Epithelial cell of esophagus (primary cell): ENCODE measurements around the gene COL24A1.

ENCODE experiments used
- DNase-seq: peaks from one replicate; pipeline ENCODE4 v3.0.0; 2010; ENCODE audit warnings: low read depth
- H3K4me3 ChIP-seq: 2 replicates; pipeline ENCODE4 v1.5.1; 2011; ENCODE audit warnings: mild to moderate bottlenecking, low read length, control low read depth
- TF ChIP-seq, protein P1 (sequence below): IDR thresholded peaks from 2 replicates; pipeline ENCODE4 v1.5.1; 2011; ENCODE audit warnings: low read depth, mild to moderate bottlenecking, low read length, control low read depth, inconsistent platforms; ENCODE audit not compliant: insufficient read depth; ENCODE audit errors: missing control alignments

COL24A1 gene

DNA sequence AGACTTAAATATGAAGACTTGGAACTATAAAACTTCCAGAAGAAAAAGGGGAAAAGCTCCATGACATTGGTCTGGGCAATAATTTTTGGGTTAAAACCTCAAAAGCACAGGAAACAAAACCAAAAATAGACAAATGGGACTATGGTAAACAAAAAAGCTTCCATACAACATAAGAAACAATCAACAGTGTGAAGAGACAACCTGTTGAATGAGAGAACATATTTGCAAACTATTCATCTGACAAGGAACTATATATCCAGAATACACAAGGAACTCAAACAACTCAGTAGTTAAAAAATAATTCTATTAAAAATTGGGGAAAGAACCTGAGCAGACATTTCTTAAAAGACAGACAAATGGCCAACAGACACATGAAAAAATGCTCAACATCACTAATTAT, 255.7 kb downstream of the COL24A1 start:
- H3K4me3 ChIP-seq = no peak overlapping the region
- DNase-seq = no peak
- TF ChIP-seq, protein P1, sequence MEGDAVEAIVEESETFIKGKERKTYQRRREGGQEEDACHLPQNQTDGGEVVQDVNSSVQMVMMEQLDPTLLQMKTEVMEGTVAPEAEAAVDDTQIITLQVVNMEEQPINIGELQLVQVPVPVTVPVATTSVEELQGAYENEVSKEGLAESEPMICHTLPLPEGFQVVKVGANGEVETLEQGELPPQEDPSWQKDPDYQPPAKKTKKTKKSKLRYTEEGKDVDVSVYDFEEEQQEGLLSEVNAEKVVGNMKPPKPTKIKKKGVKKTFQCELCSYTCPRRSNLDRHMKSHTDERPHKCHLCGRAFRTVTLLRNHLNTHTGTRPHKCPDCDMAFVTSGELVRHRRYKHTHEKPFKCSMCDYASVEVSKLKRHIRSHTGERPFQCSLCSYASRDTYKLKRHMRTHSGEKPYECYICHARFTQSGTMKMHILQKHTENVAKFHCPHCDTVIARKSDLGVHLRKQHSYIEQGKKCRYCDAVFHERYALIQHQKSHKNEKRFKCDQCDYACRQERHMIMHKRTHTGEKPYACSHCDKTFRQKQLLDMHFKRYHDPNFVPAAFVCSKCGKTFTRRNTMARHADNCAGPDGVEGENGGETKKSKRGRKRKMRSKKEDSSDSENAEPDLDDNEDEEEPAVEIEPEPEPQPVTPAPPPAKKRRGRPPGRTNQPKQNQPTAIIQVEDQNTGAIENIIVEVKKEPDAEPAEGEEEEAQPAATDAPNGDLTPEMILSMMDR = no peak

DNA sequence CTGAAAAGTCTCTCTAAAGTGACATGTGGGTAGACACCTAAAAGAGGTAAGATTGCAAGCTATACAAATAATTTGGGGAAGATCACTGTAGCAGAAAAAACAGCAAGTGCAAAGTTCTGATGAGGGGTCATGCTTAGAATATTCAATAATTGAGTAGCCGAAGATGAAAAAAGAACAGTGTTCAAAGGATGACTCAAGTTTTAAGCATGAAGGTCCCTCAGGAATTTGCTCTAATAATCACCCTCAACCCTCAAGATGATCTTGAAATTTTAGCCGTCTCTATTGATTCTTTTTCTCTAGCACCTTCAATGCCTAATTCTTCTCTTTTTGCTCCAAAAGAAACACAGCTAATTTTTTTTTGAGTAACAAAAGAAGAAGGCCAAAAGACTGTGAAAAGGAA, 257.7 kb downstream of the COL24A1 start:
- H3K4me3 ChIP-seq = no peak overlapping the region
- TF ChIP-seq, protein P1 = no peak
- DNase-seq = no peak

DNA sequence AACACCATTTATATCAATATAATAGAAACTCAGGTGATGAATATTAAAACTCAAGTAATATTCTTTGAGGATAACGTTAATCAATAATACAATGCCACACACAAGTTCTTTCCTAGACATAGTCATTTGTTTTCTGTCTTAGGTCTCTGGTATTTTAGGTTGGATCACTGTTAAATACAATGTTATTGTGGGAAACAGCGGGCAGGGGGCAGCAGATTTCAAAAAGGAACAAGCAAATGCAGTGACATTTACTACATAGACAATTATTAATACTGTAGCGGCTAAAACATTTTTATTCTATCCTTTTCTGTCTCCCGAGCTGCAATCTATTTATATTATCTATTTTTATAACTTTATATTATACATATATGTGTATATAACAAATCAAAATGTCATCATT, 261.9 kb downstream of the COL24A1 start:
- TF ChIP-seq, protein P1 = peak; percentile 49
- peak; percentile 34 for DNase-seq
- no peak overlapping the region for H3K4me3 ChIP-seq

DNA sequence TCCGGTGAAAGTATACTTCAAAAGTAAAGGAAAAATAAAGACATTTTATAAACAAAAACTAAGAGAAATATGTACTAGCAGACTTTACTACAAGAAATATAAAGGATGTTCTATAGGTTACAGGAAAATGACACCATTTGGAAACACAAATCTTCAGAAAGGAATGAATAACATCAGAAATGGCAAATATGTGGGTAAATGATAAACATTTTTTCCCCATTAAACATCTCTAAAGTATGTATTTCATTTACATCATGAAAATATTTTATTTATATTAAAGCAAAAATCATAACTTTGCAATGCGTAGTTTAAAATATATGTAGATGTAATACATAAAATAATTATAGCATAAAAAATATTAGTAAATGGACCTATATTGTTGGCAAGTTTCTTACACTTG, 264.2 kb downstream of the COL24A1 start:
- TF ChIP-seq, protein P1 = no peak
- H3K4me3 ChIP-seq = no peak overlapping the region
- DNase-seq = no peak

DNA sequence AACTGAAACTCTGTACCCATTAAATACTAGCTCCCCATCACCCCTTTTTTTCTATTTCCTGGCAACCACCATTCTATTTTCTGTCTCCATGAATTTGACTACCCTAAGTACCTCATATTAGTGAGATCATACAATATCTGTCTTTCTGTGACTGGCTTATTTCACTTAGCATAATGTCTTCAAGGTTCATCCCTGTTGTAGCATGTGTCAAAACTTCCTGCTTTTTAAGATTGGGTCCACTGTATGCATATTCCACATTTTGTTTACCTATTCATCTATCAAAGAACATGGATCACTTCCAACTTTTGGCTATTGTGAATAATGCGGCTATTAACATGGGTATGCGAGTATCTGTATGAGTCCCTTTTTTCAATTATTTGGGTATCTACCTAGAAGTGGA, 266.7 kb downstream of the COL24A1 start:
- no peak for DNase-seq
- no peak overlapping the region for H3K4me3 ChIP-seq
- TF ChIP-seq, protein P1 = no peak

DNA sequence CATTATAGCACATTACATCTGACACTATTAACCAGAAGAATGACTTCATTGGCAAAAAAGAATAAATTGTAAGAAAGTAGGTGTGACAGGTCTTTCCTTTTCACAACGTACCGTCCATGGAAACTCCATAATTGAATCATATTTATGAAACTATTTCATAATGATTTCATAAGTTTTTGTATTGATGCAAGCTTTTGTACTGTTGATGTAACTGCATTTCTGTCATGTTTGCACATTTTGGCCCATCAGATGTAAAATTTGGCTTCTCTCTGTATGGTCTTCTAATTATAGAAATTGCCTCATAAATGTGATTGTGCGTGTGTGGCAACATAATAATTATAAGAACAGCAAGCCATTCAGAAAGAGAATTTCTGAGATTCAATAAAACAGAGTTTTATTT, 267.7 kb downstream of the COL24A1 start:
- TF ChIP-seq, protein P1 = no peak
- DNase-seq = peak; percentile 3
- no peak overlapping the region for H3K4me3 ChIP-seq

DNA sequence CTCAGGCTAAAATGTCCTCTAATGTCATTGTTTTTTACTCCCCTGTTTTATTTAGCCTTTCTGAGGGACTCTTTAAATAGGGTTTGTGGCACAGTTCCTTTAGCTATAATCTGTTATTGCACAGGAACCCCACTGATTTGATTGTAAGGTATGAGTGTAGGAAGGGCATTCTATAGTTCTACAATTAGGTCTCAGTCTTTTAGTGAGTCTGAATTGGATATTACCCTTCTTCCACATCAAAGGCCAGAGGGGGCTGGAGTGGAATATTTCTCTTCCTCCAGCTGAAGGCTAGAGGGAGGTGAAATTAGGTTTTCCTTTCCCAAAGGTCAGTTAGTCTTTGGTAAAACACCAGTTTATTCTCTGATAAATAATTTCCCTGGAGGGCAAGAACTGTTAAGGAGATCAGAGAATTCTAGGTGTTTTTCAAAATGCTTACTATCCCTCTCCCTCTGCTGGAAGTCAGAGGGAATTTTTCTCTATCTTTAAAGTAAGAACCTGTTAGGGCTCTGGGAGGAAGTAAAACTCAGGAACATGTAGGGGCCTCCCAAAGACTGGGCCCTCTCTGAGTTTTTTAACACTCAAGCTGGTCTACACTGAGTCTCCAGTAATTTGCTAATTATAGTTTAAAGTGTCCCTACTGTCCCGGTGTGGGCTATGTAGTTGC, 272.1 kb downstream of the COL24A1 start:
- H3K4me3 ChIP-seq = no peak overlapping the region
- DNase-seq = peak; percentile 33
- TF ChIP-seq, protein P1 = peak; percentile 62
